A673 (cell line): ENCODE results near the gene HMG20B. TPM values are rescaled to one million over a fixed set of nuclear protein-coding genes. Genes with fewer than 3 reads are reported as not detected.

ENCODE experiments used
- BruUV-seq: library from RNA; stranded (reverse); fragments of 400-500 nt; replicated peaks from 2 replicates; lab custom pipeline; 2021; lab: Mats Ljungman, UMichigan
- CTCF ChIA-PET: fragments of 300-600 bp; sonication (Branson Sonifier 250); formaldehyde crosslinking; loops from one replicate; lab custom pipeline; 2022; ENCODE audit warnings: antibody characterized with exemption; lab: Charles Lee
- POLR2A ChIA-PET: fragments of 300-600 bp; sonication (Branson Sonifier 250); formaldehyde crosslinking; loops from one replicate; lab custom pipeline; 2022; ENCODE audit warnings: antibody characterized with exemption; ENCODE audit not compliant: low non-redundant PET; lab: Charles Lee
- DNase-seq: peaks from one replicate; pipeline ENCODE4 v3.0.0-alpha.2; 2015; ENCODE audit warnings: low spot score
- H3K27ac ChIP-seq: fragments of 200-600 bp; sonication (generic); 2 replicates; pipeline ENCODE4 v1.5.1; 2016; ENCODE audit warnings: mixed run types, low read depth, mild to moderate bottlenecking, mixed read lengths, antibody characterized with exemption, low read length; ENCODE audit not compliant: poor library complexity, severe bottlenecking
- H3K27me3 ChIP-seq: fragments of 200-600 bp; sonication (generic); replicated peaks from 2 replicates; pipeline ENCODE4 v1.6.1; 2017; ENCODE audit warnings: mixed run types, low read depth, mild to moderate bottlenecking, mixed read lengths, antibody characterized with exemption, low read length; ENCODE audit not compliant: insufficient read depth, poor library complexity
- H3K36me3 ChIP-seq: fragments of 200-600 bp; sonication (generic); 2 replicates; pipeline ENCODE4 v1.6.1; 2016; ENCODE audit warnings: mixed run types, mild to moderate bottlenecking, mixed read lengths, antibody characterized with exemption, low read length; ENCODE audit not compliant: insufficient read depth, poor library complexity, severe bottlenecking
- H3K4me1 ChIP-seq: fragments of 200-600 bp; sonication (generic); 2 replicates; pipeline ENCODE4 v1.6.1; 2017; ENCODE audit warnings: mixed run types, mild to moderate bottlenecking, mixed read lengths, antibody characterized with exemption, low read length; ENCODE audit not compliant: insufficient read depth, poor library complexity, severe bottlenecking
- H3K4me3 ChIP-seq: fragments of 200-600 bp; sonication (generic); 2 replicates; pipeline ENCODE4 v1.5.1; 2016; ENCODE audit warnings: low read depth, mixed run types, mild to moderate bottlenecking, mixed read lengths, low read length; ENCODE audit not compliant: poor library complexity, severe bottlenecking
- H3K9me3 ChIP-seq: fragments of 200-600 bp; sonication (generic); 2 replicates; pipeline ENCODE4 v1.6.1; 2016; ENCODE audit warnings: mixed run types, low read depth, mild to moderate bottlenecking, mixed read lengths, antibody characterized with exemption, low read length; ENCODE audit not compliant: poor library complexity, severe bottlenecking
- CTCF ChIP-seq: fragments of 300-800, 200-600 bp; sonication (generic); conservative IDR thresholded peaks from 2 replicates; pipeline ENCODE4 v1.5.1; 2017; ENCODE audit warnings: low read depth, mild to moderate bottlenecking, antibody characterized with exemption, low read length, moderate library complexity, mixed read lengths
- EZH2 ChIP-seq: fragments of 200-600 bp; sonication (generic); IDR thresholded peaks from 2 replicates; pipeline ENCODE4 v1.6.1; 2017; ENCODE audit warnings: borderline replicate concordance, low read depth, mild to moderate bottlenecking, mixed read lengths, antibody characterized with exemption, low read length; ENCODE audit not compliant: poor library complexity, severe bottlenecking
- intact Hi-C: fragments of 100-400 bp; cut with micrococcal nuclease; formaldehyde crosslinking; loops from one replicate; pipeline ENCODE4 v1.10.0; 2022; ENCODE audit not compliant: unreplicated experiment
- total RNA-seq: library from RNA; stranded (reverse); gene quantifications from 2 replicates; pipeline ENCODE4 v1.2.3, GENCODE V29; 2021

Gene HMG20B
- total RNA-seq, 1 experiment from 2014 or later, result 53.9 TPM

GRCh38 chr19:3589439-3589838 is 16.7 kb downstream of the HMG20B start:
- Histone ChIP-seq H3K36me3 (no peaks in the 10 kb centered on the region), H3K27me3 (peaks cover 4% of the 10 kb centered on the region), H3K27ac (no peak overlapping the region), H3K4me3 (no peak overlapping the region), H3K4me1 (no peaks in the 10 kb centered on the region), H3K9me3 (peaks cover 6% of the 10 kb centered on the region)
- TF ChIP-seq CTCF (no peak), EZH2 (no peak)
- no TSS peak for BruUV-seq
- ChIA-PET CTCF (interaction anchor here (0.6 kb wide), 1 partner anchor 138 kb away, joined by 11 read pairs; no protein-coding TSS in a partner anchor), POLR2A (no interaction called here)
- DNase-seq, result no peak
- intact Hi-C loops, result no loop called here

DNA sequence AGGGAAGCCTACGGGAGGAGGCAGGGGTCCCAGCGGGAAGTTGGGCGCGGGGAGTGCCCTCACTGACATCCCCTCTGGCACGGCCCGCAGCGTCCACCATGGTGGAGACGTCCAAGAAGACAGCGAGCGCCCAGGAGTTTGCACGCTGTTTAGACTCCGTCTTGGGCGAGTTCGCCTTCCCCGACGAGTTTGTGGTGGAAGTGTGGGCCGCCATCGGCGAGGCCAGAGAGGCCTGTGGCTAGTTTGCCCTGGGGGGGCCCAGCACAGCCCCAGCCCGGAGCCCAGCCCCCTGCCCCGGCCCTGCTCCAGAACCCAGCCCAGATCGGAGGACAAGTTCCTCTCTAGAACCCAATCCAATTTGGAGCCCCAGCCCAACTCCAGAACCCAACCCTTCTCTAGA is 17.2 kb downstream of the HMG20B start:
- DNase-seq, result no peak
- intact Hi-C loops, result no loop called here
- Histone ChIP-seq H3K27ac (no peak overlapping the region), H3K4me1 (no peaks in the 10 kb centered on the region), H3K9me3 (peaks cover 6% of the 10 kb centered on the region), H3K27me3 (peaks cover 4% of the 10 kb centered on the region), H3K36me3 (no peaks in the 10 kb centered on the region), H3K4me3 (no peak overlapping the region)
- no peak for TF ChIP-seq CTCF
- no TSS peak for BruUV-seq
- ChIA-PET CTCF (no interaction called here), POLR2A (no interaction called here)

DNA sequence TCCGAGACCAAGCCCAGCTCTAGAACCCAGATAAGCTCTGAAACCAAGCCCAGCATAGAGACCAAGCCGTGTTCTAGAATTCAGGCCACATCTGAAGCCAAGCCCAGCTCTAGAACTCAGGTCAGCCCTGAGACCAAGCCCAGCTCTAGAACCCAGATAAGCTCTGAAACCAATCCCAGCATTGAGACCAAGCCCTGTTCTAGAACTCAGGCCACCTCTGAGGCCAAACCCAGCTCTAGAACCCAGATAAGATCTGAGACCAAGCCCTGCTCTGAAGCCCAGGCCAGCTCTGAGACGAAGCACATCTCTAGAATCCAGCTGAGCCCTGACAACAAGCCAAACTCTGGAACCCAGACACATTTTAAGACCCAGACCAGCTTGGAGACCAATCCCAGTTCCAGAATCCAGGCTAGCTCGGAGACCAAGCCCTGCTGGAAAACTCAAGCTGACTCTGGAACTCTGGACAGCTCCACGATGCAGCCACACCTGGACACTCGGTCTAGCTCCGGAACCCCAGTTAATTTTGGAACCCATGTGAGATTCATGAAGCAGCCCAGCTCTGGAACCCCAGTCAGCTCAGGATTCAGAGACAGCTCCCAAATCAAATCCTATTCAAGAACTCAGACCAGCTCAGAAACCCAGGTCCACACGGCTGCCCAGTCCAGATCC is 18.4 kb downstream of the HMG20B start:
- no peak overlapping the region for H3K4me3 ChIP-seq
- intact Hi-C loops, result no loop called here
- ChIA-PET CTCF (interaction anchor here (0.5 kb wide), 1 partner anchor 575 kb away, joined by 4 read pairs; no protein-coding TSS in a partner anchor), POLR2A (interaction anchor here (0.6 kb wide), 2 partner anchors 9 to 46 kb away, joined by 6 to 8 read pairs; no protein-coding TSS in a partner anchor)
- H3K36me3 ChIP-seq, result no peaks in the 10 kb centered on the region
- H3K27me3 ChIP-seq, result no peaks in the 10 kb centered on the region
- TF ChIP-seq EZH2, result no peak
- TF ChIP-seq CTCF, result no peak
- peaks cover 6% of the 10 kb centered on the region for H3K9me3 ChIP-seq
- H3K4me1 ChIP-seq, result no peaks in the 10 kb centered on the region
- DNase-seq, result no peak
- H3K27ac ChIP-seq, result no peak overlapping the region
- no TSS peak for BruUV-seq
